K562 (cell line): Measurements from ENCODE around the gene TRAP1. TPM values are rescaled to one million over a fixed set of nuclear protein-coding genes. Genes with fewer than 3 reads are reported as not detected.

Source experiments
- ATAC-seq: fragments of 200-7000 bp; cut with Tn5 transposase; 3 replicates; pipeline ENCODE4 v1.9.1; 2020; ENCODE audit warnings: moderate library complexity
- BruUV-seq: library from RNA; stranded (reverse); fragments of 400-500 nt; replicated peaks from 2 replicates; lab custom pipeline; 2021; lab: Mats Ljungman, UMichigan
- CTCF ChIA-PET: fragments of 300-600 bp; formaldehyde crosslinking; extraction: SDS; loops from one replicate; lab custom pipeline; 2021; ENCODE audit warnings: low intra/inter-chr PET ratio; lab: Yijun Ruan, JAX
- POLR2A ChIA-PET: fragments of 300-600, 350-650 bp; sonication (Branson Sonifier 250); formaldehyde crosslinking; extraction: SDS; loops from one replicate; lab custom pipeline; 2021; ENCODE audit warnings: antibody characterized with exemption, inconsistent platforms; lab: Yijun Ruan, JAX
- DNase-seq, 4 experiments: peaks; one replicate each; pipeline versions ENCODE4 v3.0.0 to v3.0.0-alpha.2; 2011 to 2018; ENCODE audit warnings: low spot score in 3 of 4, mixed read lengths in 3 of 4; ENCODE audit errors: extremely low read depth in 1 of 4
- FAIRE-seq: peaks from 2 replicates; lab custom pipeline; 2011; peaks lifted over from hg19 to GRCh38; lab: Jason Lieb, UNC
- H2AFZ ChIP-seq: 2 replicates; pipeline ENCODE4 v1.6.0; 2011; ENCODE audit warnings: low read depth, low read length, control low read depth, inconsistent platforms
- H3K27ac ChIP-seq: fragments of 200-600 bp; 3 replicates; pipeline ENCODE4 v1.8.0; 2011; ENCODE audit warnings: low read depth, mild to moderate bottlenecking, control low read depth, inconsistent platforms, low read length, moderate library complexity, mixed read lengths; ENCODE audit errors: extremely low read depth
- H3K27me3 ChIP-seq, 2 experiments: fragments of 300-600 bp in 1 of 2; 2 replicates in 1 of 2; 3 replicates in 1 of 2; pipeline versions ENCODE4 v1.6.0 to v1.8.0; 2011; ENCODE audit warnings: inconsistent platforms in 2 of 2, low read length in 2 of 2, mild to moderate bottlenecking in 1 of 2, mixed read lengths in 1 of 2, moderate library complexity in 1 of 2; ENCODE audit not compliant: control insufficient read depth in 2 of 2, insufficient read depth in 2 of 2
- H3K36me3 ChIP-seq: fragments of 300-600 bp; 3 replicates; pipeline ENCODE4 v1.8.0; 2011; ENCODE audit warnings: mild to moderate bottlenecking, low read length, inconsistent platforms; ENCODE audit not compliant: control insufficient read depth, insufficient read depth
- H3K4me1 ChIP-seq, 2 experiments: fragments of 200-600 bp in 1 of 2; replicated peaks in 1 of 2; 2 replicates in 1 of 2; 3 replicates in 1 of 2; pipeline versions ENCODE4 v1.5.1 to v1.8.0; 2011; ENCODE audit warnings: inconsistent platforms in 2 of 2, low read length in 2 of 2, mild to moderate bottlenecking in 1 of 2, mixed read lengths in 1 of 2, moderate library complexity in 1 of 2; ENCODE audit not compliant: control insufficient read depth in 2 of 2, insufficient read depth in 2 of 2
- H3K4me2 ChIP-seq: 2 replicates; pipeline ENCODE4 v1.6.1; 2011; ENCODE audit warnings: low read length, control low read depth, inconsistent platforms, mixed read lengths; ENCODE audit not compliant: insufficient read depth
- H3K4me3 ChIP-seq: fragments of 200-600 bp; sonication (generic), shearing (Covaris generic); 2 replicates; pipeline ENCODE4 v1.5.1; 2016; ENCODE audit warnings: control low read depth, inconsistent platforms
- H3K79me2 ChIP-seq: fragments of 200-600 bp; 3 replicates; pipeline ENCODE4 v1.8.0; 2011; ENCODE audit warnings: low read length, inconsistent platforms; ENCODE audit not compliant: control insufficient read depth, insufficient read depth
- H3K9ac ChIP-seq, 2 experiments: 2 replicates each; pipeline versions ENCODE4 v1.6.0 to v1.6.1; 2011; ENCODE audit warnings: low read depth in 2 of 2, low read length in 2 of 2, control low read depth in 1 of 2, inconsistent platforms in 1 of 2, mild to moderate bottlenecking in 1 of 2, mixed read lengths in 1 of 2; ENCODE audit not compliant: insufficient read depth in 1 of 2
- H3K9me1 ChIP-seq: one replicate; pipeline ENCODE4 v1.6.0; 2011; ENCODE audit warnings: inconsistent platforms, mild to moderate bottlenecking, low read length, moderate library complexity; ENCODE audit not compliant: control insufficient read depth, insufficient read depth
- H3K9me3 ChIP-seq: replicated peaks from 2 replicates; pipeline ENCODE4 v1.5.1; 2011; ENCODE audit warnings: low read depth, low read length, inconsistent platforms; ENCODE audit not compliant: control insufficient read depth, insufficient read depth
- H4K20me1 ChIP-seq: replicated peaks from 2 replicates; pipeline ENCODE4 v1.6.1; 2011; ENCODE audit warnings: low read length, inconsistent platforms, mixed read lengths; ENCODE audit not compliant: control insufficient read depth, insufficient read depth
- ATF2 ChIP-seq: sonication (generic); formaldehyde crosslinking; IDR thresholded peaks from 2 replicates; pipeline ENCODE4 v1.8.1; 2022; ENCODE audit warnings: missing genetic modification reagents
- BCL6 ChIP-seq: fragments of 250-450 bp; sonication (Bioruptor Pico); IDR thresholded peaks from 2 replicates; pipeline ENCODE4 v1.4.0; 2020
- BRF1 ChIP-seq: IDR thresholded peaks from 3 replicates; pipeline ENCODE4 v1.6.1; 2011; ENCODE audit warnings: borderline replicate concordance, mild to moderate bottlenecking; ENCODE audit not compliant: insufficient read length; ENCODE audit errors: extremely low read depth
- CC2D1A ChIP-seq: fragments of 450-650 bp; IDR thresholded peaks from 2 replicates; pipeline ENCODE4 v1.6.1; 2017; ENCODE audit warnings: mild to moderate bottlenecking
- FOXJ3 ChIP-seq: sonication (generic); formaldehyde crosslinking; IDR thresholded peaks from 2 replicates; pipeline ENCODE4 v1.4.0; 2020; ENCODE audit warnings: mild to moderate bottlenecking, missing genetic modification reagents
- FUS ChIP-seq: fragments of 200-400 bp; formaldehyde crosslinking; optimal IDR thresholded peaks from 2 replicates; pipeline ENCODE3; 2017; ENCODE audit warnings: low read depth, low read length
- HDAC2 ChIP-seq: fragments of 450-650 bp; IDR thresholded peaks from 2 replicates; pipeline ENCODE4 v1.6.1; 2016; ENCODE audit warnings: mild to moderate bottlenecking
- KAT7 ChIP-seq: sonication (generic); formaldehyde crosslinking; IDR thresholded peaks from 2 replicates; pipeline ENCODE4 v1.8.0; 2022; ENCODE audit warnings: missing genetic modification reagents, mild to moderate bottlenecking, borderline replicate concordance
- KLF13 ChIP-seq: fragments of 450-650 bp; IDR thresholded peaks from 2 replicates; pipeline ENCODE4 v1.6.1; 2016; ENCODE audit warnings: missing genetic modification characterization, low read depth, mild to moderate bottlenecking, missing compliant biosample characterization, moderate library complexity, borderline replicate concordance
- POLR2B ChIP-seq: fragments of 450-650 bp; IDR thresholded peaks from 2 replicates; pipeline ENCODE4 v1.6.1; 2018; ENCODE audit warnings: low read depth; ENCODE audit not compliant: partially characterized antibody
- RBM39 ChIP-seq: fragments of 200-400 bp; formaldehyde crosslinking; optimal IDR thresholded peaks from 2 replicates; pipeline ENCODE3; 2018; ENCODE audit warnings: low read depth, low read length
- SIRT6 ChIP-seq: IDR thresholded peaks from one replicate; pipeline ENCODE4 v1.6.1; 2012; ENCODE audit warnings: low read depth, mild to moderate bottlenecking, control low read depth, inconsistent platforms, low read length, moderate library complexity
- TBL1XR1 ChIP-seq, 2 experiments: IDR thresholded peaks; 2 replicates each; pipeline ENCODE4 v1.6.1; 2012; ENCODE audit warnings: improper control_type of control experiment in 2 of 2, low read length in 2 of 2, mild to moderate bottlenecking in 1 of 2
- THRB ChIP-seq: fragments of 450-650 bp; formaldehyde crosslinking; conservative IDR thresholded peaks from 2 replicates; pipeline ENCODE4 v1.4.0; 2022; ENCODE audit warnings: mild to moderate bottlenecking, missing genetic modification characterization
- ZC3H11A ChIP-seq: IDR thresholded peaks from 2 replicates; pipeline ENCODE4 v1.6.1; 2012; ENCODE audit warnings: low read depth, low read length, improper control_type of control experiment
- ZC3H4 ChIP-seq: sonication (generic); formaldehyde crosslinking; IDR thresholded peaks from 2 replicates; pipeline ENCODE4 v1.9.0; 2021; ENCODE audit warnings: missing genetic modification reagents, borderline replicate concordance
- ZNF316 ChIP-seq: fragments of 450-650 bp; IDR thresholded peaks from 2 replicates; pipeline ENCODE4 v1.6.1; 2016
- ZNF354B ChIP-seq: fragments of 250-450 bp; sonication (Bioruptor Pico); IDR thresholded peaks from 2 replicates; pipeline ENCODE4 v1.4.0; 2020
- ZNF740 ChIP-seq, 3 experiments: fragments of 200-800 bp in 1 of 3; sonication (Bioruptor generic) in 1 of 3; sonication (generic) in 1 of 3; formaldehyde crosslinking in 1 of 3; IDR thresholded peaks; 2 replicates each; pipeline versions ENCODE4 v1.6.1 to v1.8.0; 2016 to 2022; ENCODE audit warnings: mild to moderate bottlenecking in 2 of 3, missing compliant biosample characterization in 2 of 3, missing genetic modification characterization in 2 of 3, missing genetic modification reagents in 1 of 3
- WGBS: fragments of 100-300 bp; shearing (Covaris generic); methylation state at CpG from one replicate; pipeline ENCODE4 v1.1.6; 2016; ENCODE audit warnings: low coverage, mixed read lengths; ENCODE audit not compliant: insufficient coverage; ENCODE audit errors: missing lambda C conversion rate; 5-methylcytosine and 5-hydroxymethylcytosine counted together
- in situ Hi-C: fragments of 300-500 bp; cut with MboI; formaldehyde crosslinking; loops from 4 replicates; pipeline ENCODE4 v1.15.0; 2018; ENCODE audit warnings: inconsistent platforms, mixed read lengths
- intact Hi-C: fragments of 100-400 bp; cut with micrococcal nuclease; formaldehyde crosslinking; loops from 2 replicates; pipeline ENCODE4 v1.14.2; 2022
- polyA plus RNA-seq, 8 experiments: library from polyadenylated mRNA; depleted of rRNA in 4 of 8; stranded (reverse) in 5 of 8; unstranded in 3 of 8; fragments of >200 nt; fragmentation: Nextera tagmentation in 2 of 8; fragmentation: Illumina TruSeq in 1 of 8; extraction: Ambion mirVana in 2 of 8; extraction: Trizol in 1 of 8; gene quantifications; 2 replicates each; pipeline versions ENCODE4 v1.2.1 to v1.2.3, GENCODE V29; 2011 to 2014; ENCODE audit warnings: inconsistent platforms in 1 of 8, missing spikeins in 1 of 8
- total RNA-seq, 7 experiments: library from RNA; depleted of rRNA in 6 of 7; stranded (reverse); fragments of >200 nt in 6 of 7; fragmentation: Illumina TruSeq in 2 of 7; extraction: Trizol in 2 of 7; gene quantifications; 2 replicates each; pipeline versions ENCODE4 v1.2.1 to v1.2.3, GENCODE V29; 2011 to 2021; ENCODE audit warnings: low replicate concordance in 1 of 7

Gene TRAP1
- total and polyA plus RNA-seq, 9 of the 15 experiments (the other 6 are each of a cell fraction or from before 2014, with no cell fraction given), result 19.1 to 436 (median 301) TPM

GRCh38 chr16:3611146-3611975 lies 106.0 kb downstream of the TRAP1 start, which contains the start of gene SLX4:
TSS of gene SLX4 (minus strand) at chr16:3611606. CDS start at chr16:3608964, 2,642 bp downstream.
- in situ Hi-C loops, result no loop called here
- POLR2A ChIA-PET, result interaction anchor here (0.7 to 0.9 kb wide), 2 partner anchors 11 to 289 kb away, joined by 3 to 4 read pairs; no protein-coding TSS in a partner anchor
- CTCF ChIA-PET, result no interaction called here
- WGBS, result under 1% methylated on average over 74 of the region's 86 CpGs
- Histone ChIP-seq H3K4me3 (peak within 1 kb of the TSS; percentile 96), H3K27ac (peak within 1 kb of the TSS; percentile 84), H2AFZ (peak within 1 kb of the TSS; percentile 92), H3K27me3 (no peaks in the 10 kb centered on the region), H3K36me3 (peaks cover 14% of the 10 kb centered on the region; the same call in 2 of the 3 replicates), H3K4me2 (peak within 1 kb of the TSS; percentile 97), H4K20me1 (no peaks in the 10 kb centered on the region), H3K4me1 (peaks cover 21 to 24% of the 10 kb centered on the region in 2 experiments; a peak in 4 of 5 replicates), H3K9ac (peak within 1 kb of the TSS; percentile 90 to 95), H3K9me1 (no peaks in the 10 kb centered on the region), H3K9me3 (no peaks in the 10 kb centered on the region), H3K79me2 (peaks cover 57% of the 10 kb centered on the region)
- peak; percentile 84 for FAIRE-seq
- TSS peak; percentile 61 for BruUV-seq
- peak; percentile 90 for ATAC-seq
- DNase-seq, result peak; percentile 96 to 100 (median 99)
- intact Hi-C loops, result no loop called here
- no peak for TF ChIP-seq BCL6 (CRISPR knock-in tag)
- no peak for TF ChIP-seq ZNF316
- no peak for TF ChIP-seq ATF2 (CRISPR knock-in tag)
- no peak for TF ChIP-seq ZC3H4 (CRISPR knock-in tag)
- TF ChIP-seq ZNF354B (CRISPR knock-in tag), result no peak
- no peak for TF ChIP-seq CC2D1A
- 0 out of 2 replicates have a peak, but pooled peaks have one; percentile 24 for TF ChIP-seq THRB (CRISPR knock-in tag)
- no peak for TF ChIP-seq FUS
- no peak for TF ChIP-seq RBM39
- no peak for TF ChIP-seq KLF13
- no peak for TF ChIP-seq BRF1
- TF ChIP-seq SIRT6, result no peak
- 0 out of 2 replicates have a peak, but pooled peaks have one; percentile 66 for TF ChIP-seq HDAC2
- TF ChIP-seq TBL1XR1 (IDR thresholded peaks at IDR 0.05; ENCODE audit: low read length in 2 of 2), result no peak
- no peak for TF ChIP-seq POLR2B
- TF ChIP-seq ZNF740 (CRISPR knock-in tag; IDR thresholded peaks at IDR 0.05), result no peak
- no peak for TF ChIP-seq ZNF740 (tag; IDR thresholded peaks at IDR 0.05)
- no peak for TF ChIP-seq FOXJ3 (CRISPR knock-in tag)
- no peak for TF ChIP-seq KAT7 (CRISPR knock-in tag)
- no peak for TF ChIP-seq ZC3H11A
